GM12875 (cell line): ENCODE results near the gene BMAL1.
"Not testable (repeated sequence)": the region's sequence is repeated elsewhere in the genome, so short reads cannot be mapped to it uniquely, and the experiment has no call there.

Experiments
- H3K4me3 ChIP-seq: one replicate; pipeline ENCODE4 v1.5.1; 2011; ENCODE audit warnings: low read depth, low read length, control low read depth
- TF ChIP-seq, protein P1 (sequence below): IDR thresholded peaks from 2 replicates; pipeline ENCODE4 v1.5.1; 2011; ENCODE audit warnings: low read depth, mild to moderate bottlenecking, control low read depth, inconsistent platforms, low read length, moderate library complexity, borderline replicate concordance; ENCODE audit not compliant: insufficient read depth

BMAL1 gene

DNA sequence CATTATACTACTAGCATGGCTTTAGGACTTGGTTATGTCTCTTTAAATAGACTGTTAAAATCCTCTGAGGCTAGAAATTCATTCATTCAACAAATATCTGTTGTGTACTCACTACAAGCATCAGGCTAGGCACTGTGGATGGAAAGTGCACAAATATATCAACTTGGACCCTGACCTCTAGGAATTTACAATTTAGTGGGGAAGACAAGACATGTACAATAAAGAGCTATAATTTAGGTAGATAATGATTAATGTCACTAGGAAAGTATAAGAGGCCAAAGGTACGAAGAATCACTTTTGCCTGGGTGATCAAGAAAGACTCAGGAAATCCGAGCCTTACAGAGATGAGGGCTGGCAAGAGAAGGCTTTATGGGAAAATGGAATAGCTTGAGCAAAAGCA, 25.6 kb upstream of the BMAL1 start:
- TF ChIP-seq, protein P1, sequence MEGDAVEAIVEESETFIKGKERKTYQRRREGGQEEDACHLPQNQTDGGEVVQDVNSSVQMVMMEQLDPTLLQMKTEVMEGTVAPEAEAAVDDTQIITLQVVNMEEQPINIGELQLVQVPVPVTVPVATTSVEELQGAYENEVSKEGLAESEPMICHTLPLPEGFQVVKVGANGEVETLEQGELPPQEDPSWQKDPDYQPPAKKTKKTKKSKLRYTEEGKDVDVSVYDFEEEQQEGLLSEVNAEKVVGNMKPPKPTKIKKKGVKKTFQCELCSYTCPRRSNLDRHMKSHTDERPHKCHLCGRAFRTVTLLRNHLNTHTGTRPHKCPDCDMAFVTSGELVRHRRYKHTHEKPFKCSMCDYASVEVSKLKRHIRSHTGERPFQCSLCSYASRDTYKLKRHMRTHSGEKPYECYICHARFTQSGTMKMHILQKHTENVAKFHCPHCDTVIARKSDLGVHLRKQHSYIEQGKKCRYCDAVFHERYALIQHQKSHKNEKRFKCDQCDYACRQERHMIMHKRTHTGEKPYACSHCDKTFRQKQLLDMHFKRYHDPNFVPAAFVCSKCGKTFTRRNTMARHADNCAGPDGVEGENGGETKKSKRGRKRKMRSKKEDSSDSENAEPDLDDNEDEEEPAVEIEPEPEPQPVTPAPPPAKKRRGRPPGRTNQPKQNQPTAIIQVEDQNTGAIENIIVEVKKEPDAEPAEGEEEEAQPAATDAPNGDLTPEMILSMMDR = no peak
- H3K4me3 ChIP-seq = no peak overlapping the region

DNA sequence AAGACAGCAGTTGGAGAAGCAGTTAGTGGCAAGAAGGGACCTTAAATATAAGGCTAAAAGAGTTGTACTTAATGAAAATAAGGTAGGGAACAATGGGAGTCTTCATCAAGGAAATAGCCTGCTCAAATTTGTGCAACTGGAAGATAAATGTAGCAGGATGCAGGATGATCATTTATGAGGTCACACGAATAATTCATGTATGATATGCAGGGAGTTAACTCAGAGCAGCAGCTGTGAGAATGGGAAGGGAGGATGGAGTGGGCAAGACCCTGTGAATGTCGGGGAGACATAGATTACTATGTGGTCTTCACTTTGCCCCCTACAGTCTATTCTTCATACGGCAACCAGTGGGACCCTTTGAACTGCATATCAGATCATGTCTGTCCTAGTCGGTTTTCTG, 25.2 kb upstream of the BMAL1 start:
- H3K4me3 ChIP-seq = no peak overlapping the region
- TF ChIP-seq, protein P1 = no peak

- TF ChIP-seq, protein P1 = no peak
- no peak overlapping the region for H3K4me3 ChIP-seq
Measured at GRCh38 chr11:13256216-13256615, 21.4 kb upstream of the BMAL1 start.

GRCh38 chr11:13258061-13258460, 19.5 kb upstream of the BMAL1 start:
- not testable (repeated sequence) for H3K4me3 ChIP-seq

DNA sequence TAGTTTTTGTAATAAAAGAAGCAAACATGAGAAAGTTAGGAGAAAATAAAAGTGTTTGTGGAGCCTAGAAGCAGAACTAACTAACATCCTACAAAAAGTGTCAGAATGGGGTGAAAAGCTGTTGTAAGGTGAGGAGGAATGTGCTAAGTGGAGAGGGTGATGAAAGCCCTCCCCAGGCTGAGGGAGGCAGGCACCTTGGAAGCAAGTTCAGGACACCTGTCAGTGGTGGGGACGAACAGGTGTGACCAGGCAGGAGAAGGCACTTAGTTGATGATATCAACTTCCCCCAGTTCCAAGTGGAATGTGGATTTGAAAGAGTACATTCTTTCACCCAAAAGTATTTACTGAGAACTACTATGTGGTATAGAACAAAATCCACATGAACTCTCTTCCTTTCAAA, 18.7 kb upstream of the BMAL1 start:
- TF ChIP-seq, protein P1 = no peak
- H3K4me3 ChIP-seq = no peak overlapping the region

- no peak overlapping the region for H3K4me3 ChIP-seq
- TF ChIP-seq, protein P1 = no peak
Measured at GRCh38 chr11:13259374-13259773, 18.2 kb upstream of the BMAL1 start.

DNA sequence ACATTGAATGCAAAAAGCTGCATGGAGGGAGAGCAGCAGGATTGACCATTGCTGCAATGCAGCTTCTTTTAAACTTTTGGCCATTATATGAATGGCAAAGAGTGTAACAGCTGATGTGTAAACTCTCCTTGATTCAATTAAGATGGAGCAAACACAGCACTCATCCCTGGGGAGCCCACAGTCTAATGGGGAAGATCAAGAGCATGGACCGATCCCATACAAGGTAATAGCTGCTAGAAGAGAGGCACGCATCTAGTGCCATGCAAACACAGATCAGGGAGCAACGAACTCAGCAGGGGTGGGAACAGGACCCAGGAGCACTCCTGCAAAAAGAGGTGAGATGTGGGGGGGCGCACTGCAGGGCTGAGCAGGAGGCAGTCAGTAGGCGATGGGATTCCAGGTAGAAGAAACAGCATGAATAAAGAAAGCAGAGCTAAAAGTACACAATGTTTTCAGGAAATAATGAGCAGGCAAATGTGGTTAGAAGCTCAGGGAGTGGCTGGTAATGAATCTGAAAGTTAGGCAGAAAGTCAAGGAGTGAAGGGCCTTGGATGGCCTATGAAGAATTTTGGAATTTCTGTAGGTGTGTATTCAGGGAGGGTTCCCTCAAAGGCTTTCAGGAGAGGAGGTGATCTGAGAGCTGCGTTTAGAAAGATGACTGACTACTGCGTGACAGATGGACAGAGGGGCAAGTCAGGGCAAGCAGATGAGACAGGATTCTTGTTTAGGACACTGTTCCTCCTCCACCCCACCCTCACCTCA, 17.2 kb upstream of the BMAL1 start:
- TF ChIP-seq, protein P1 = no peak

More for the DNA sequence above, 17.2 kb upstream of the BMAL1 start:
- H3K4me3 ChIP-seq = no peak overlapping the region
